HG02610 (cell line): Measurements from ENCODE around the gene COMMD10.

Source experiments
- ATAC-seq: cut with Tn5 transposase; IDR thresholded peaks from one replicate; pipeline ENCODE4 v1.9.1; 2021; ENCODE audit warnings: mild to moderate bottlenecking, moderate library complexity; ENCODE audit not compliant: unreplicated experiment

Gene COMMD10

DNA sequence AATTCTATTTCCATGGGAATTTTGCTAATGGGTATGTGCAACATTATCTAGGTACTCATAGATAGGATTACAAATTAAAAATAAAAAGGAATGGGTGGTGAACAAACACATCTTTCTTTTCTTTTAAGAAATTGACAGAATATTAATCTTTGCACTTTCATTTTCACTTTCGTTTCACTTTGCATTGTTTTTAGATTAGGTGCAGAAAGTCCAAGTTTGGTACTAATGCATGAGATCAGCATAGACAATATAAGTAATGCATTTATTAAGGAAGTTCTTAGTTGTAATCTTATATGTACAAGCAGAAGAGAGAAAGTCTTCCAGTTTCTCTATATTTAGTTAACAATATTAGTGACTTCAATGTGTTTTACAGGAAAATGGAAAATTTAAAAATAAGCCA is 196.5 kb downstream of the COMMD10 start:
- no peak for ATAC-seq

DNA sequence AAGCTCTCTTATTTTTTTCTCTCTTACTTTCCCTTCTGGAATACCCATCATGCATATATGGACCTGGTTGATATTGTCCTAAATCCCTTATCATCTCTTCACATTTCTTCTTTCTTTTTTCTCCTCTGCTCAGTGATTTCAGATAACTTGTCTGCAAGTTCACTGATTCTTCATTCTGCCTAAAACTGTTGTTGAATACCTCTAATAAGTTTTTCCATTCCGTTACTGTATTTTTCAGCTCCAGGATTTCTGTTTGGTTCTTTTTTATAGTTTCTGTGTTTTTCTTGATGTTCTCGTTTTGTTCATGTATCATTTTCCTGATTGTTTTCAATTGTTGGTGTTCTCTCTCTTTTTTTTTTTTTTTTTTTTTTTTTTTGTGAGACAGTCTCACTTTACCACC is 203.7 kb downstream of the COMMD10 start:
- no peak for ATAC-seq

DNA sequence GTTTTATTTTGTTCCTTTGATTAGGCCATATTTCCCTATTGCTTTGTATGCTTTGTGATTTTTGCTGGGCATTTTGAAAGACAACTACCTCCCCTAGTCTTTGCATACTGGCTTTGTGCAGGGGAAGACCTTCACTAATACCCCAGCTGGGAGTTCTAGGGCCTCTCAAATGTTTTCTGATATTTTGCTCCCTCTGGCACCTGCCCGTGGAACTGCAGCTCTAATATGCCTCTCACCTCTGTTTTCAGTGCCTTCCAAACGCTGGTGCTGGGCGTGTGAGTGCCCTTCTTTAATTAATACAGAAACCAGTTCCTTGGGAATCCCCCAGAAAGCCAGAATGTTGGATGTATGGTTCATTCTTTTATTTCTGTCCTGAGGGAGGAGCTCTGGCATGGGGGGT is 204.5 kb downstream of the COMMD10 start:
- ATAC-seq: no peak

DNA sequence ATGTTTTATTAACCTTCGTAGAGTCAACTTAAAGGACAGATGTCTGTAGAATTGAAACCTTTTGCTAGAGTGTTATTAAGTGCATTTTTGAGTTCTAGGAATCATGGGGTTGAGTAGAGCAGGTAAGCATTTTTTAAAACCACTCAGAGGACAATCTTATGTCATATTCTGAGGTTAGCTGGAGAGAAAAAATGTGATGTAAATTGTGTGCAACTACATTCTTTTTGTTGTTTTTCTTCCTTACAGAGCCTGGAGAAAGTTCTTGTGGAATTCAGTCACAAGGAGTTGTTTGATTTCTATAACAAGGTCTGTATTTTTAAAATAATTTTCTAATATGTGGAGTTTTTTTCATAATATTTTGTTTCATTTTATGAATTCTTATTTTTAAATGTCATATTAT is 206.4 kb downstream of the COMMD10 start:
- no peak for ATAC-seq

GRCh38 chr5:116292321-116292720 is 207.5 kb downstream of the COMMD10 start:
- ATAC-seq: no peak

DNA sequence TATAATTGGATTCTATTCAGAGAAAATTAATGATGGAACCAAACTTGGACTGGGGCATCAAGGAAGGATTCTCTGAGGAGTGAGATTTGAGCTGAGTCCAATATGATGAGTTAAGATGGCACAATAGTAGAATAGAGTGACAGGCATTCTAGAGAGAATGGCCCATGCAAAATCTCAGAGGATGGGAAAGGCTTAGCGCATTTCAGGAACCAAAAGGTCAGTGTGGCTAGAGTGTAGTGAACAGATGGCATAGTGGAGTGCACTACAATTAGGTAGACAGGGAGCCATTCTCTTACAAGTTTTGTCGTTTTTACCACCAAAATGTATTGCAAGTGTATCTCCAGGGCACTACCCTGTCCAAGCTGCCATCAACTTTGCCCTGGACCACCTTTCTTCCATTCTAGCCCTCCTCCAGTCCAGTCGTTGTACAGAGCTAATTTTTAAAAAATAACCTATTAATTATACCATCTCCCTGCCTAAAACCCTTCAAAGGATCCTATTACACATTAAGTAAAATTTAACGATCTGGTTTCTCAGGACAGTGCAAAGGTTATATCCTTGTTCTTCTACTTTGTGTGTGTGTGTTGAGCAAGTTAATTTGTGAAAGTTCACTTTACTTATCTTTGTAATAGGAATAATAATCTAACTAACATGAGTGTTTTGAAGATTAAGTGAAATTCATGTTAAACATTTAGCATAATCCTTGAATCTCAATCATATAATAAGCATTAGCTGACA is 211.7 kb downstream of the COMMD10 start:
- ATAC-seq: no peak

DNA sequence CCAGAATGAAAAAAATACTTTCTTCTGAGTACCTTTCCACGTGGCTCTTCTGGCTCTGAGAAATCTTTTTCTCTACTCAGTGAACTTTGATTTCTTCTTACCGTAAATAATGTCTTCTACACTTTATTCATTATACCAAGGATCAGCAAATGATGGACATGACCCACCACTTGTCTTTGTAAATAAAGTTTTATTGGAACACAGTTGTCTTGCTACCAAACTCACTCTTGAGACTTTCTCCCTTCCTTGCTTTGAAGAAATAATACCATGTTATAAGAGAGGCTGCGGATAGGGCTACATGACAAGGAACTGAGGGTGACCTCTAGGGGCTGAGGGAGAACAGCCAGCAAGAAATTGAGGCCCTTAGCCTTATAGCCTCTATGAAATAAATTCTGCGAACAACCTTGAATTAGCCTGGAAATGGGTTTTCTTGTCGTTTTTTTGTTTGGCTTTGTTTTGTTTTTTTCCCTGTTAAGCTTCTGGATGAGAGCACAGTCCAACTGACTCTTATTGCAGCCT is 212.5 kb downstream of the COMMD10 start:
- ATAC-seq: no peak

GRCh38 chr5:116299746-116300640 is 215.2 kb downstream of the COMMD10 start:
- no peak for ATAC-seq

DNA sequence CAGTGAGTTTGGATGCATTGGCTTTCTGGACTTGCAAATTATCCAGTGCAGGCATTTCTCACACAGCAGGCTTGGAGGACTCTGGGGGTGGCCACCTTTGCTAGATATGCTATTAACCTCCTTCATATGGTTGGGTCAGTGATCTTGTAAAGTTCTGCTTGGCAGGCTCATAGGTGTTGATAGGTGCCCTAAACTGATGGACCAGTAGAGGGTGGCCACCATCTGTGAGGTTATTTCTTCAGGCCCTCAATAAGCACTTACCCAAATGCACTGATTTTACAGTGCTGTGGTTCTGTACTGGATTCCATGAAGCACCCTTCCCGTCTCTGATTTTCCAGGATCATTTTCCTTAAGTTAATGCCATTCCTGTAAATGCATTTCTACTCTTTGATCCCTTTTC is 216.3 kb downstream of the COMMD10 start:
- no peak for ATAC-seq

DNA sequence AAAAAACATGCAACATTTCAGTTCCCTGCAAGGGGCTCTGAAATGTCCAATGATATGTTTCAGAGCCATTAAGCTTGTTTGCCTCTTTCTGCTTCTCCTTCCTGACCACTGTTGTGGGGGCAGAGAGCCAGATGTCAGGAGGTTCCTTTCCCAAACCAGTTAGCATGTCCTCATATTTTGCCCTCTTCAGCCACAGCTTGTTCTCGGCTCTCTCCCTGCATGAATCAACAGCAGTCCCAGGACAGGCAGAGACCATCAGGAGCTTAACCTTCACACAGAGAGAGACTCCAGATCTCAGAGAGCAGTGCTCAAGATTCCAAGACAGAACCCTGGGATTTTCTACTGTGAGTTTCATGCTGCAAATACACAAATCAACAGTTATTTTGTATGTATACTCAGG is 218.5 kb downstream of the COMMD10 start:
- ATAC-seq: no peak

DNA sequence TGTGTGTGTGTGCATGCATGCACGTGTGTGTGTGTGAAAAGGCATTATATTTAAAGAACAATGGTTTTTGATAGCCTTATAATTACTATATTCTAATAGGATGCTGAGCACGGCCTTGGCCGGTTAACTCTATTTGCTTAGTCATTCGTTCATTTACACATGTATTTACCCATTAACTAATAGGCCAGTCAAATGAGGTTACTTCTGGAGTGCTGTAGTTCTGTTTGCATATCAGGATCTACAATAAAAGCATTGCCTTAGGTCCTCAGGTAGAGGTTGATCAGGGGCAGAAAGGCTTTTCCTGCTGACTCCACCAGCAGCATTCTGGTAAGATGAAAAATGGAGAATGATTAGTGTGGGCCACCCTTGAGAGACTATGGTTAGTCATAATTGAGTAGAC is 219.0 kb downstream of the COMMD10 start:
- no peak for ATAC-seq

DNA sequence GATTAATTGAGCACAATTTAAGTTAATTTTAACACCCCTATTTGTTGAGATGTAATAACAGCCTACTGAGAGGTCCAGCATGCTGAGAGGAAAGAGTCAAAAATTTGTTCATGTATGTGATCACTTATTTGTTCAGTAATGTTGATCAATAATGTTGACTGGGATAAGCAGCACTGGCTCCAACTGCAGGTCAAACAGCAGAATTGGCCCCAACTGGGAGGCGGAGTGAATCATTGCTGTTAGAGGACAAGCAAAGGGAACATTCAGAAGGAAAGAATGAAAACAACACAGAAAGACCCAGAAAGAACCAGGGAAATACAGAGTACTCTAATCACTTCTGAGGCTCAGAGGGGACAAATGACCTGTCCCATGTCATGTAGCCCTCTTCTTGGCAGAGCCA is 221.1 kb downstream of the COMMD10 start:
- ATAC-seq: no peak

DNA sequence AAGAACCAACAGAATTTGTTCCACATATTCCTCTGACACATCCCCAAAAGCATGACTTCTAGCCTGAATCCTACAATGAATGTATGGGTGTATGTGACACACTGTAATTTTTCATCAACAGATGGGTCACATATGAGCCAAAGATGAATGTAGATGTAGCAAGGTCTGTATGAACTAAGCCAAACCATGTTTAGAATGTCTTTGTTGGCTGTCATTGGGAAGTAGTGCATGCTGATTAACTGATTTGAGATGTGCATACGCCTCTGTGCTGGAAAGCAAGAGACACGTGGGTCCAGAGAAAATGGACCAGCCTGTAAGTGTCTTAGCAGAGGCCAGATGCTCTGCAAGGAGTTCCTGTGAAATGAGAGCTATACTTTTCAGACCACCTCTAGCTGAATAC is 222.0 kb downstream of the COMMD10 start:
- ATAC-seq: no peak

- ATAC-seq: no peak
These were observed 223.6 kb downstream of the COMMD10 start for GRCh38 chr5:116308391-116308790.

DNA sequence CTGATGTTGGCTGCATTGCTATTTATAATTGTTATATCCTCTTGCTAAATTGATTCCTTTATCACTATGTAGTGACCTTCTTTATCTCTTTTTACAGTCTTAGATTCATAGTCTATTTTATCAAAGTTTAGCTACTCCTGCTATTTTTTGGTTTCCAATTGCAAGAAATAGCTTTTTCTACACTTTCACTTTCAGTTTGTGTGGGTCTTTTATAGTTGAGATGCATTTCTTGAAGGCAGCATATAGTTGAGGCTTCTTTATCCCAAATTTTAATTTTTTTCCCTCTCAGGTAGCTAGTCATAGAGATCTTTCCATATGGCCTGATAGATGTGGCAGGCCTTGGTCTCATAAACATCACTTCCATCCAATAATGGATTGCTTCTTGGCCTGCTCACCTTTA is 228.5 kb downstream of the COMMD10 start:
- ATAC-seq: no peak

- no peak for ATAC-seq
These were observed 230.7 kb downstream of the COMMD10 start for GRCh38 chr5:116315531-116315930.

GRCh38 chr5:116318091-116318854 is 233.4 kb downstream of the COMMD10 start:
- ATAC-seq: no peak

GRCh38 chr5:116320486-116320885 is 235.7 kb downstream of the COMMD10 start:
- ATAC-seq: no peak

GRCh38 chr5:116329503-116329902 is 244.7 kb downstream of the COMMD10 start:
- no peak for ATAC-seq

DNA sequence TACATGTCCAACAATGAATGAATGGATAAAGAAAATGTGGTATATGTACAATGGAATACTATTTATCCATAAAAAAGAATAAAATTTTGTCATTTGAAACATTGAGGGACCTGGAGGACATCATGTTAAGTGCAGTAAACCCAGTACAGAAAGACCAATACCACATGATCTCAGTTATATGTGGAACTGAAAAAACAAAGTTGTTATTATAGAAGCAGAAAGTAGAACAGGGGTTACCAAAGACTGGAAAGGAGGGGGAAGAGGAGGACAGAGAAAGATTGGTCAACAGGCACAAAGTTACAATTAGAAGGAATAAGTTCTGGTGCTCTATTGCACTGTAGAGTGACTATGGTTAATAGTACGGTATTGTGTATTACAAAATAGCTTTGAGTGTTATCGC is 256.0 kb downstream of the COMMD10 start:
- ATAC-seq: no peak
